NCI-H446 (cell line): ENCODE results near the gene APBB1.

Source experiments
- DNase-seq, 2 experiments: peaks; one replicate each; lab custom pipeline; 2025; lab: John Stamatoyannopoulos, UW

Gene APBB1

DNA sequence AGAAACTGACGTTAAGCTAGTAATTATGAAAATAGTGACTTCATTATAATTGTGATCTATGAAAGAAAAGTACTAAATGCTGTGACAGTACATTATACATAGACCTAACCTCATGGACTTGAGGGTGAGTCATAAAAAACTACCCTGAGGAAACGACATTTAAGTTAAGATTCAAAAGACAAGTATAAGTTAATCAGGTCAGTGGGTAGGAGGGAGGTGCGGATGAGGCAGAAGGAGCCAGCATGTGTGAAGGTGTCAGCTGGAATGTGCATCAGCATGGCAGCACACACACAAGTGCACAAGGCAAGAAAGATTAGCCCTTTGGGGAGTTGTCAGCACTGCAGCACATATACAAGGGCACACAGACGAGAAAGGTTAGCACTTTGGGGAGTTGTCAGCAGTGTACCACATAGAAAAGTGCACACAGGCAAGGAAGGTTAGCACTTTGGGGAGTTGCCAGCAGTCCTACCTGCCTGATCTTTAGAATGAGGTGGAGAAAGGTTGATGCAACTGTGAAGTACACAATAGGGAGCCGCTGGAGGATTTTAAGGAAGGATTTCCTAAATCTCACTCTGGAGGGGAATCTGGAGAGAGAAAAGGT is 67.0 kb downstream of the APBB1 start:
- no peak for DNase-seq

DNA sequence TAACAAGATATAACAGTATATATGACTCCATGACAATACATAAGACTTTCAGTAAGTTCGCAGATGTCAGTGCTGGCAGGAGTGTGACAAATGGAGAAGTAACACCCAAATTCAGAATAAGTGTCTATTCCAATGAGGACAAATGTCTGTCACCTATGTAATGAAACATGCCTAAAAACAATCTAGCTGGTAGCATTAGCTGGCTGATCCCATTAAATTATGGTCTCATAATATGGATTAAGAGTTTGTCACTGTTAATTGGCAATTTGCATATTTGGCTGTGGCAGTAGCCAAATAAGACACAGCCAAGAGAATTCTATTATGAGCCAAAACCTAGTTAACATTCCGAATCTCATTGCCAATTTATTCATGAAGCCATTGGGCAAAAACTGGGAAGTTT is 68.4 kb downstream of the APBB1 start:
- DNase-seq, result no peak

DNA sequence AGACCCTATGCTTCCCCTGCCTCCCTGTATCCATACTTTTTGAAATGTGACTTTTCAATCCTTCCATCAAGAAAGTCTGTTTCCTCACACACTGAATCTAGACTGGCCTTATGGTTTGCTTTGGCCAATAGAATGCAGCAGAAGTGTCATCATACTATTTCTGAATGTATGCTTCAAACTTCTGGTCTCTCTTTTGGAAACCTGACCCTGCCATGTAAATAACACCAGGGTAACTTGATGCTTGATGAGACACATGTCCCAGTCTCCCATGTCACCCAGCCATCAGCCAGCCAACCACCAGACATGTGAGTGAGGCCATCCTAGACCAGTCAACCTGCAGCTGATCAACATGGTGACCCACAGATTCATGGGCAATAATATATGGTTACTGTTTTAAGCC is 68.9 kb downstream of the APBB1 start:
- no peak for DNase-seq

- no peak for DNase-seq
These were observed 73.5 kb downstream of the APBB1 start for GRCh38 chr11:6345366-6345765.
